Tibial nerve (tissue), 4 donors: Measurements from ENCODE around the gene MLC1. TPM values are rescaled to one million over a fixed set of nuclear protein-coding genes. Genes with fewer than 3 reads are reported as not detected.

ENCODE experiments used
- DNase-seq, 2 donors: peaks; one replicate each; pipeline ENCODE4 v3.0.0-alpha.2; 2019; ENCODE audit warnings: low spot score in 2 of 2
- H3K27ac ChIP-seq, 4 donors: fragments of 200-600 bp; sonication (generic) in 3 of 4; one replicate each; pipeline ENCODE4 v1.5.1; 2017 to 2019; ENCODE audit warnings: mild to moderate bottlenecking in 1 of 4
- H3K27me3 ChIP-seq, 2 donors: fragments of 200-600 bp; sonication (generic) in 1 of 2; one replicate each; pipeline versions ENCODE4 v1.5.1 to v1.6.0; 2017 to 2019
- H3K36me3 ChIP-seq, 3 donors: fragments of 200-600 bp; sonication (generic); one replicate each; pipeline ENCODE4 v1.5.1; 2018 to 2019
- H3K4me1 ChIP-seq, 4 donors: fragments of 200-600 bp; sonication (generic) in 3 of 4; one replicate each; pipeline ENCODE4 v1.5.1; 2017 to 2019
- H3K4me3 ChIP-seq, 4 donors: fragments of 200-600 bp; sonication (generic) in 3 of 4; one replicate each; pipeline ENCODE4 v1.5.1; 2017 to 2019; ENCODE audit warnings: mild to moderate bottlenecking in 1 of 4, moderate library complexity in 1 of 4
- H3K9me3 ChIP-seq, 4 donors: fragments of 200-600 bp; sonication (generic) in 3 of 4; one replicate each; pipeline ENCODE4 v1.5.1; 2017 to 2019
- EP300 ChIP-seq, 2 donors: sonication (generic); formaldehyde crosslinking; IDR thresholded peaks; one replicate each; pipeline ENCODE4 v1.6.1; 2017; ENCODE audit warnings: antibody characterized with exemption in 2 of 2, mild to moderate bottlenecking in 1 of 2
- POLR2A ChIP-seq, 2 donors: fragments of 450-650 bp; IDR thresholded peaks; one replicate each; pipeline ENCODE4 v1.6.1; 2017; ENCODE audit warnings: antibody characterized with exemption in 2 of 2, mild to moderate bottlenecking in 2 of 2, moderate library complexity in 2 of 2
- WGBS, 2 donors: methylation state at CpG; one replicate each; pipeline ENCODE4 v1.1.5; 2018; 5-methylcytosine and 5-hydroxymethylcytosine counted together
- total RNA-seq, 4 donors: library from RNA; depleted of rRNA; stranded (reverse); fragments of >200 nt; gene quantifications; one replicate each; pipeline ENCODE4 v1.1.0, GENCODE V29; 2016
- TF ChIP-seq, protein P1 (sequence below), 5 experiments: fragments of 200-600 bp in 3 of 5; fragments of 450-650 bp in 2 of 5; sonication (generic) in 3 of 5; IDR thresholded peaks; one replicate each; pipeline ENCODE4 v1.5.1; 2016 to 2019; ENCODE audit warnings: antibody characterized with exemption in 5 of 5, mild to moderate bottlenecking in 3 of 5, moderate library complexity in 2 of 5

MLC1 gene
- total RNA-seq, 4 donors from 2014 or later, result not detected

GRCh38 chr22:50030297-50031188 is 54.7 kb downstream of the MLC1 start:
- Histone ChIP-seq H3K4me1 (peaks cover 0 to 12% (median 5%) of the 10 kb centered on the region in 4 donors), H3K4me3 (no peak overlapping the region), H3K9me3 (no peaks in the 10 kb centered on the region), H3K27ac (no peak overlapping the region), H3K36me3 (no peaks in the 10 kb centered on the region), H3K27me3 (peaks cover 0 to 40% of the 10 kb centered on the region in 2 donors)
- peak; percentile 44 to 52 for DNase-seq
- 26 to 54% methylated on average over 15 to 48 of the region's 52 CpGs for WGBS, 2 donors
- TF ChIP-seq, protein P1, sequence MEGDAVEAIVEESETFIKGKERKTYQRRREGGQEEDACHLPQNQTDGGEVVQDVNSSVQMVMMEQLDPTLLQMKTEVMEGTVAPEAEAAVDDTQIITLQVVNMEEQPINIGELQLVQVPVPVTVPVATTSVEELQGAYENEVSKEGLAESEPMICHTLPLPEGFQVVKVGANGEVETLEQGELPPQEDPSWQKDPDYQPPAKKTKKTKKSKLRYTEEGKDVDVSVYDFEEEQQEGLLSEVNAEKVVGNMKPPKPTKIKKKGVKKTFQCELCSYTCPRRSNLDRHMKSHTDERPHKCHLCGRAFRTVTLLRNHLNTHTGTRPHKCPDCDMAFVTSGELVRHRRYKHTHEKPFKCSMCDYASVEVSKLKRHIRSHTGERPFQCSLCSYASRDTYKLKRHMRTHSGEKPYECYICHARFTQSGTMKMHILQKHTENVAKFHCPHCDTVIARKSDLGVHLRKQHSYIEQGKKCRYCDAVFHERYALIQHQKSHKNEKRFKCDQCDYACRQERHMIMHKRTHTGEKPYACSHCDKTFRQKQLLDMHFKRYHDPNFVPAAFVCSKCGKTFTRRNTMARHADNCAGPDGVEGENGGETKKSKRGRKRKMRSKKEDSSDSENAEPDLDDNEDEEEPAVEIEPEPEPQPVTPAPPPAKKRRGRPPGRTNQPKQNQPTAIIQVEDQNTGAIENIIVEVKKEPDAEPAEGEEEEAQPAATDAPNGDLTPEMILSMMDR (IDR thresholded peaks at IDR 0.05), result peak; percentile 87 to 97 (median 90)
- TF ChIP-seq EP300 (IDR thresholded peaks at IDR 0.05) (no peak), POLR2A (IDR thresholded peaks at IDR 0.05) (no peak)

DNA sequence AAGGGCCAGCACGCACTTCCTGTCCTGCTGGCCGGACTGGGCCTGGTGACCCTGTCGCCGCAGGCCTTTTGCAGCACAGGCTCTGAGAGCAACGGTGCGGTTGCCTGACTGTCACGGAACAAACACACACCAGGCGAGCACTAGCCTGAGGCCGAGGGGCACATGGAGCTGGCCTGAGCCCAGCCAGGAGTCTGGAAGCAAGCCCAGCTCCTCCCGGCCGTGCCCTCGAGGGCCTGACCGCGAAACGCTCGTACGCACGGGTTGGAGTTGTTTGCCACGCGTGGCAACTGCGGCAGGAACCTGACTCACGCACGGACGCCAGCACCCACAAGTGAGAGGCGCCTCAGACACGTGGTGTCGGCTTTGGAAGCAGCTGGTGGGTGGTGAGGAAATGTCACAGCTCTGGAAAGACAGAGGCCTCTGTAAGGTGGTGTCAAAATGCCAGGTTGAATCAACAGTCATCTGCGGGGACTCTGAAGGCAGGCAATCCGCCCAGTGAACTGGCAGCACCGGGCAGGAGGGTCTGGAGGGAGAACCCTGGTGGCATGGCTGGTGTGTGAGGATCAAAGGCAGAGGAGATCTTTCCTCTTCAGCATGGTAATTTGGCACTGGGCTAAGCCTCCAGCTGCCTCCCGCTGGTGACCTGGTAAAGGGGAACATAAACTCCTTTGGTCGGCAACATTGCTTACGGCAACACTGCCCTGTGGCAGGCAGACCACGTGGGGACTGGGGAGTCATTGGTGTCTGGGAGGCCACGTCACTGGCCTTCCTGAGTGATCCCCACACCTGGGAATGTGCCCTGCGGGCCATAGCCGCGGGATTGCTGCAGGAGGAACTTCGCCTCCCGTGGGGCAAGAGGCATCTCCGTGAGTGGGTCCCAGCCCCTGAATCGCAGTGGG is 57.3 kb downstream of the MLC1 start:
- Histone ChIP-seq H3K27ac (no peak overlapping the region), H3K36me3 (no peaks in the 10 kb centered on the region), H3K4me1 (peaks cover 0 to 12% (median 5%) of the 10 kb centered on the region in 4 donors), H3K4me3 (no peak overlapping the region), H3K27me3 (peaks cover 0 to 44% of the 10 kb centered on the region in 2 donors), H3K9me3 (no peaks in the 10 kb centered on the region)
- 55 to 73% methylated on average over 35 to 42 of the region's 42 CpGs for WGBS, 2 donors
- no peak for TF ChIP-seq EP300 (IDR thresholded peaks at IDR 0.05)
- TF ChIP-seq POLR2A (IDR thresholded peaks at IDR 0.05), result no peak
- TF ChIP-seq, protein P1 (IDR thresholded peaks at IDR 0.05), result no peak
- DNase-seq, result no peak

DNA sequence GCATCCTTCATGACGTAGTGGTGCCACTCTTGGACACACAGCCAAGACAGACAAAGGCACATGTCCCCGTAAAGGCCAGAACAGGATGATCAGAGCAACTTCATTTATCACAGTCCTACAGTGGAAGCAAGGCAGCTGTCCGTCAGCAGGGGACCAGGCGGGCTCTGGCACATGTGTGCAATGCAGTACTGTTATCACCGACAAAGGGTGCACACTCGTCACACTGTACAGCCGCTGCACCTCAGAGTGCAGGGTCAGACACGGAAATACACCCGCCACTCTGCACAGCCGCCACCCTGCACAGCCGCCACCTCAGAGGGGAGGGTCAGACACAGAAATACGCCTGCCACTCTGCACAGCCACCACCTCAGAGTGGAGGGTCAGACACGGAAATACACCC is 59.2 kb downstream of the MLC1 start:
- peaks cover 0 to 37% of the 10 kb centered on the region in 2 donors for H3K27me3 ChIP-seq
- no peak overlapping the region for H3K4me3 ChIP-seq
- TF ChIP-seq POLR2A (IDR thresholded peaks at IDR 0.05) (no peak), EP300 (IDR thresholded peaks at IDR 0.05) (no peak)
- TF ChIP-seq, protein P1 (IDR thresholded peaks at IDR 0.05), result no peak
- H3K27ac ChIP-seq, result no peak overlapping the region
- H3K9me3 ChIP-seq, result no peaks in the 10 kb centered on the region
- H3K36me3 ChIP-seq, result no peaks in the 10 kb centered on the region
- WGBS, 2 donors, result 82 to 87% methylated on average over 13 of the region's 13 CpGs
- peaks cover 0 to 12% (median 5%) of the 10 kb centered on the region in 4 donors for H3K4me1 ChIP-seq
- no peak for DNase-seq

GRCh38 chr22:50022171-50022819 is 62.9 kb downstream of the MLC1 start:
- no peak for TF ChIP-seq EP300 (IDR thresholded peaks at IDR 0.05)
- TF ChIP-seq, protein P1 (IDR thresholded peaks at IDR 0.05), result no peak
- TF ChIP-seq POLR2A (IDR thresholded peaks at IDR 0.05), result no peak
- H3K27me3 ChIP-seq, result peaks cover 0 to 23% of the 10 kb centered on the region in 2 donors
- DNase-seq, result no peak

More at GRCh38 chr22:50022171-50022819, 62.9 kb downstream of the MLC1 start:
- Histone ChIP-seq H3K36me3 (no peaks in the 10 kb centered on the region), H3K27ac (no peak overlapping the region), H3K4me1 (no peaks in the 10 kb centered on the region), H3K4me3 (no peak overlapping the region), H3K9me3 (no peaks in the 10 kb centered on the region)
- WGBS, 2 donors, result 83 to 88% methylated on average over 14 of the region's 14 CpGs
